ENCODE data around the gene MAP1LC3B2. TPM values are rescaled to one million over a fixed set of nuclear protein-coding genes. Genes with fewer than 3 reads are reported as not detected.
"Not testable (repeated sequence)": the region's sequence is repeated elsewhere in the genome, so short reads cannot be mapped to it uniquely, and the experiment has no call there.

Gene MAP1LC3B2
- total RNA-seq, 1 donor from 2014 or later: not detected

GRCh38 chr12:116568203-116568602, 9.0 kb downstream of the MAP1LC3B2 start:
- Histone ChIP-seq H3K27ac (ENCODE audit: low read depth, low read length) (no peak overlapping the region), H3K4me3 (ENCODE audit: low read length in 3 of 3) (no peak overlapping the region), H3K4me1 (ENCODE audit: control insufficient read depth in 3 of 3, insufficient read depth in 3 of 3, low read length in 3 of 3) (no peaks in the 10 kb centered on the region), H3K9me3 (ENCODE audit: control insufficient read depth in 3 of 3, low read length in 3 of 3) (no peaks in the 10 kb centered on the region), H3K9ac (ENCODE audit: low read depth in 1 of 3, low read length in 3 of 3) (no peak overlapping the region), H3K36me3 (ENCODE audit: control insufficient read depth in 3 of 3, insufficient read depth in 3 of 3, low read length in 3 of 3) (no peaks in the 10 kb centered on the region), H3K27me3 (ENCODE audit: control insufficient read depth in 3 of 3, insufficient read depth in 3 of 3, low read length in 3 of 3) (no peaks in the 10 kb centered on the region)

DNA sequence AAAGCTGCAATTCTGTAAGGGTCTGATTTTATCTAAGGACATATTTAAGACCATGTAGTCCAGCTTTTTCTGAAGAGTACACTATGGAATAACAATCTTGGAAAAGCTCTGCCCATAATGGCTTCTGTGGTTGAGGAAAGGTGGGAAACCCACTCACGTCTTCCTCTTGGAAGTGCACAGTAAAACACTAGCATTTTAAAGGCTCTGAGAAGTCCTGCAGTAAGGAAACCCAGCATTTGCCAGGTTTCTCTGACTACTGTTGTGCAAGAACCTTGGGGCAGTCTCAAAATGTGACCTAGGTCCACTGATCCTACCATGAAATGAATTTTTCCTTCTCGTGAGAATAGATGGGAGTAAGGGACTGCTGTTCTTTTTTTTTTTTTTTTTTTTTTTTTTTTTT, 11.9 kb downstream of the MAP1LC3B2 start:
- Histone ChIP-seq H3K36me3 (ENCODE audit: control insufficient read depth in 3 of 3, insufficient read depth in 3 of 3, low read length in 3 of 3) (no peaks in the 10 kb centered on the region), H3K27me3 (ENCODE audit: control insufficient read depth in 3 of 3, insufficient read depth in 3 of 3, low read length in 3 of 3) (no peaks in the 10 kb centered on the region), H3K27ac (ENCODE audit: low read depth, low read length) (no peak overlapping the region), H3K4me3 (ENCODE audit: low read length in 3 of 3) (no peak overlapping the region), H3K9me3 (ENCODE audit: control insufficient read depth in 3 of 3, low read length in 3 of 3) (no peaks in the 10 kb centered on the region), H3K9ac (ENCODE audit: low read depth in 1 of 3, low read length in 3 of 3) (no peak overlapping the region), H3K4me1 (ENCODE audit: control insufficient read depth in 3 of 3, insufficient read depth in 3 of 3, low read length in 3 of 3) (no peaks in the 10 kb centered on the region)

- H3K27me3 ChIP-seq (ENCODE audit: control insufficient read depth in 3 of 3, insufficient read depth in 3 of 3, low read length in 3 of 3): no peaks in the 10 kb centered on the region
Measured at GRCh38 chr12:116573776-116574175, 14.6 kb downstream of the MAP1LC3B2 start.

GRCh38 chr12:116575754-116576153, 16.6 kb downstream of the MAP1LC3B2 start:
- not testable (repeated sequence) for H3K9ac ChIP-seq (ENCODE audit: low read depth in 1 of 3, low read length in 3 of 3); H3K4me3 ChIP-seq (ENCODE audit: low read length in 3 of 3); H3K9me3 ChIP-seq (ENCODE audit: control insufficient read depth in 3 of 3, low read length in 3 of 3)

More at GRCh38 chr12:116573776-116574175, 14.6 kb downstream of the MAP1LC3B2 start:
- Histone ChIP-seq H3K4me1 (ENCODE audit: control insufficient read depth in 3 of 3, insufficient read depth in 3 of 3, low read length in 3 of 3) (no peaks in the 10 kb centered on the region), H3K9me3 (ENCODE audit: control insufficient read depth in 3 of 3, low read length in 3 of 3) (no peaks in the 10 kb centered on the region), H3K36me3 (ENCODE audit: control insufficient read depth in 3 of 3, insufficient read depth in 3 of 3, low read length in 3 of 3) (no peaks in the 10 kb centered on the region), H3K27ac (ENCODE audit: low read depth, low read length) (no peak overlapping the region), H3K4me3 (ENCODE audit: low read length in 3 of 3) (no peak overlapping the region), H3K9ac (ENCODE audit: low read depth in 1 of 3, low read length in 3 of 3) (no peak overlapping the region)

DNA sequence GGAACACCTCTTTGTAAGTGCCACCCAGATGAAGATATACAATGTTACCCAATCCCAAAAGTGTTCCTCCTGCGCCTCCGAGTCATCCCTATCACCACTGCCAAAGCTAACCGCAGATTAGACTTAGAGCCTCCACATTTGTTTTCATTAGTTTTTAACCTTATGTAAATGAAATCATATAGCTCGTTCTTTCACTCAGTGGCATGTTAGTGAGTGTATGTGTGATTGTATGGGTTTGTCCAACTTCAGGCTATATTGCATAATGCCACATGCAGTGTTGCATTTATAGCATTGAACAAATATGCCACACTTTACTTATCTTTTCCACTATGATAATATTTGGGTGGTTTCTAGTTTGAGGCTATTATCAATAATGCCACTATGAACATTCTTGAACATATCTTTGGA, 18.0 kb downstream of the MAP1LC3B2 start:
- Histone ChIP-seq H3K4me1 (ENCODE audit: control insufficient read depth in 3 of 3, insufficient read depth in 3 of 3, low read length in 3 of 3) (no peaks in the 10 kb centered on the region), H3K36me3 (ENCODE audit: control insufficient read depth in 3 of 3, insufficient read depth in 3 of 3, low read length in 3 of 3) (no peaks in the 10 kb centered on the region), H3K27ac (ENCODE audit: low read depth, low read length) (no peak overlapping the region), H3K27me3 (ENCODE audit: control insufficient read depth in 3 of 3, insufficient read depth in 3 of 3, low read length in 3 of 3) (no peaks in the 10 kb centered on the region), H3K4me3 (ENCODE audit: low read length in 3 of 3) (no peak overlapping the region), H3K9me3 (ENCODE audit: control insufficient read depth in 3 of 3, low read length in 3 of 3) (no peaks in the 10 kb centered on the region), H3K9ac (ENCODE audit: low read depth in 1 of 3, low read length in 3 of 3) (no peak overlapping the region)

More at GRCh38 chr12:116575754-116576153, 16.6 kb downstream of the MAP1LC3B2 start:
- not testable (repeated sequence) for H3K27ac ChIP-seq (ENCODE audit: low read depth, low read length); H3K4me1 ChIP-seq (ENCODE audit: control insufficient read depth in 3 of 3, insufficient read depth in 3 of 3, low read length in 3 of 3); H3K36me3 ChIP-seq (ENCODE audit: control insufficient read depth in 3 of 3, insufficient read depth in 3 of 3, low read length in 3 of 3); H3K27me3 ChIP-seq (ENCODE audit: control insufficient read depth in 3 of 3, insufficient read depth in 3 of 3, low read length in 3 of 3)

GRCh38 chr12:116578051-116578450, 18.9 kb downstream of the MAP1LC3B2 start:
- Histone ChIP-seq H3K4me1 (ENCODE audit: control insufficient read depth in 3 of 3, insufficient read depth in 3 of 3, low read length in 3 of 3) (no peaks in the 10 kb centered on the region), H3K36me3 (ENCODE audit: control insufficient read depth in 3 of 3, insufficient read depth in 3 of 3, low read length in 3 of 3) (no peaks in the 10 kb centered on the region), H3K27me3 (ENCODE audit: control insufficient read depth in 3 of 3, insufficient read depth in 3 of 3, low read length in 3 of 3) (no peaks in the 10 kb centered on the region), H3K4me3 (ENCODE audit: low read length in 3 of 3) (no peak overlapping the region), H3K9ac (ENCODE audit: low read depth in 1 of 3, low read length in 3 of 3) (no peak overlapping the region), H3K27ac (ENCODE audit: low read depth, low read length) (no peak overlapping the region), H3K9me3 (ENCODE audit: control insufficient read depth in 3 of 3, low read length in 3 of 3) (no peaks in the 10 kb centered on the region)

DNA sequence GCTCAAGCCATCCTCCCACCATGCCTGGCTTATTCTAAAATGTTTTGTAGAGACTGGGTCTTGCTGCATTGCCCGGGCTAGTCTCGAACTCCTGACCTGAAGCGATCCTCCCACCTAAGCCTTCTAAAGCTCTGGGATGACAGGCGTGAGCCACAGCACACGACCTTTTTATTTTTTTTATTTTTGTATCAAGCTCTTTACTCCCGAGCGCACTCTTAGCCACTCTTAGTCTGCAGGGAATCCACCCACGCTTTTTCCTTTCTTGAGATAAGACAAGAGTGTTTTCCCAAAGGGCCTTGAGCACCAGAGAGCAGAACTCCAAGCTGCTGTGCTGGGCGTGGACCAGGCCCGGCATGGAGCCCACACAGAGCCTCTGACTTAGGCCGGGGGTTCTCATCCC, 23.4 kb downstream of the MAP1LC3B2 start:
- no peak overlapping the region for H3K9ac ChIP-seq (ENCODE audit: low read depth in 1 of 3, low read length in 3 of 3)

GRCh38 chr12:116583129-116583694, 24.0 kb downstream of the MAP1LC3B2 start:
- H3K9ac ChIP-seq (ENCODE audit: low read depth in 1 of 3, low read length in 3 of 3): no peak overlapping the region
- H3K36me3 ChIP-seq (ENCODE audit: control insufficient read depth in 3 of 3, insufficient read depth in 3 of 3, low read length in 3 of 3): no peaks in the 10 kb centered on the region
- H3K4me3 ChIP-seq (ENCODE audit: low read length in 3 of 3): no peak overlapping the region
- peaks cover 0 to 5% (median 3%) of the 10 kb centered on the region in 3 donors for H3K9me3 ChIP-seq (ENCODE audit: control insufficient read depth in 3 of 3, low read length in 3 of 3)
- H3K27me3 ChIP-seq (ENCODE audit: control insufficient read depth in 3 of 3, insufficient read depth in 3 of 3, low read length in 3 of 3): no peaks in the 10 kb centered on the region
- H3K27ac ChIP-seq (ENCODE audit: low read depth, low read length): no peak overlapping the region
- H3K4me1 ChIP-seq (ENCODE audit: control insufficient read depth in 3 of 3, insufficient read depth in 3 of 3, low read length in 3 of 3): no peaks in the 10 kb centered on the region

More for the DNA sequence above, 23.4 kb downstream of the MAP1LC3B2 start:
- Histone ChIP-seq H3K36me3 (ENCODE audit: control insufficient read depth in 3 of 3, insufficient read depth in 3 of 3, low read length in 3 of 3) (no peaks in the 10 kb centered on the region), H3K4me3 (ENCODE audit: low read length in 3 of 3) (no peak overlapping the region), H3K27me3 (ENCODE audit: control insufficient read depth in 3 of 3, insufficient read depth in 3 of 3, low read length in 3 of 3) (no peaks in the 10 kb centered on the region), H3K4me1 (ENCODE audit: control insufficient read depth in 3 of 3, insufficient read depth in 3 of 3, low read length in 3 of 3) (no peaks in the 10 kb centered on the region), H3K27ac (ENCODE audit: low read depth, low read length) (no peak overlapping the region), H3K9me3 (ENCODE audit: control insufficient read depth in 3 of 3, low read length in 3 of 3) (peaks cover 0 to 5% (median 3%) of the 10 kb centered on the region in 3 donors)

DNA sequence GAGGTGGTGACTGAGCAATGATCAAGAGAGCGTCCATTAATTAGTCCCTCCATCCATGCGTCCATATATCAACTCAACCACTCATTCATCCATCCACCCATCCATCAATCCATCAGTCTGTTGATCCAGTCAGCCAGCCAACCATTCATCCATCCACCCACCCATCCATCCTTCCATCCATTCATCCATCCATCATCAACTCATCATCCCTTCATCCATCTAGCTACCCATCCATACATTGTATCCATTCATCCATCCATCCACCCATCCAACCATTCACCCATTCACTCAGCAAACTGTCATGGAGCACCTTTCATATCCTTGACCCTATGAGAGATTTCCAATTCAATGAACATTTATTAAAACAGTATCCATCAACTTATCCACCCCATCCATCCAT, 28.1 kb downstream of the MAP1LC3B2 start:
- no peaks in the 10 kb centered on the region for H3K27me3 ChIP-seq (ENCODE audit: control insufficient read depth in 3 of 3, insufficient read depth in 3 of 3, low read length in 3 of 3)
- H3K9ac ChIP-seq (ENCODE audit: low read depth in 1 of 3, low read length in 3 of 3): no peak overlapping the region
- H3K27ac ChIP-seq (ENCODE audit: low read depth, low read length): no peak overlapping the region
- no peaks in the 10 kb centered on the region for H3K36me3 ChIP-seq (ENCODE audit: control insufficient read depth in 3 of 3, insufficient read depth in 3 of 3, low read length in 3 of 3)
- H3K4me3 ChIP-seq (ENCODE audit: low read length in 3 of 3): no peak overlapping the region
- H3K9me3 ChIP-seq (ENCODE audit: control insufficient read depth in 3 of 3, low read length in 3 of 3): peaks cover 0 to 5% (median 3%) of the 10 kb centered on the region in 3 donors
- peaks cover 2 to 7% (median 4%) of the 10 kb centered on the region in 3 donors for H3K4me1 ChIP-seq (ENCODE audit: control insufficient read depth in 3 of 3, insufficient read depth in 3 of 3, low read length in 3 of 3)

DNA sequence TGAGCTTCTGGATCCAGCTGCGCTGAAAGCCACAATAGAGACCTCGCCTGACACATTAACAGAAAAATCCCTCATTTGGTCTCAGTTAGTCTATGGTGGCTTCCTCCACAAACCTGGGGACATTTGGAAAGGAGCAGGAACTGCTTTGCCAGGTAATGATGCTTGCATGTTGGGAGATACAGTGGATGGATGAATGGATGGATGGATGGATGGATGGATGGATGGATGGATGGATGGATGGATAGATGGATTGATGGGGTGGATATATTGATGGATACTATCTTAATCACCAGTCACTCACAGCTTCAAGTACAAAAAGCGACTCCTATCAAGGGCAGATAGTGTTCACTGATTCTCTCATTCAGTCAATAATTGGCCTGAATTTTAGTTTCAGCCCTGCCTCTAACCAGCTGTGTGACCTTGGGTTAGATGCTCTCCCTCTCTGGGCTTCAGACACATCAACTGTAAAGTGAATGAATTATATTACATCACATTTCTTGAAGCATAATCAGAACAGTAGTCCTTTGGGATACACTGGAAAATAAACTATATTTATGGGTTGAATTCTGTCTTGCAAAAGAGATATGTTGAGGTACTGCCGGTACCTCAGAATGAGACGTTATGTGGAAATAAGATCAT, 29.3 kb downstream of the MAP1LC3B2 start:
- H3K4me3 ChIP-seq (ENCODE audit: low read length in 3 of 3): no peak overlapping the region
- H3K27me3 ChIP-seq (ENCODE audit: control insufficient read depth in 3 of 3, insufficient read depth in 3 of 3, low read length in 3 of 3): no peaks in the 10 kb centered on the region
- no peaks in the 10 kb centered on the region for H3K36me3 ChIP-seq (ENCODE audit: control insufficient read depth in 3 of 3, insufficient read depth in 3 of 3, low read length in 3 of 3)
- no peak overlapping the region for H3K27ac ChIP-seq (ENCODE audit: low read depth, low read length)
- H3K9ac ChIP-seq (ENCODE audit: low read depth in 1 of 3, low read length in 3 of 3): no peak overlapping the region
- H3K9me3 ChIP-seq (ENCODE audit: control insufficient read depth in 3 of 3, low read length in 3 of 3): peaks cover 0 to 5% (median 3%) of the 10 kb centered on the region in 3 donors
- peaks cover 2 to 13% (median 9%) of the 10 kb centered on the region in 3 donors for H3K4me1 ChIP-seq (ENCODE audit: control insufficient read depth in 3 of 3, insufficient read depth in 3 of 3, low read length in 3 of 3)
